HG02840 (cell line): Measurements from ENCODE around the gene EEF2K.
A peak's percentile ranks its signal among the peaks of the same experiment; 100 is the strongest.
"Not testable (repeated sequence)": the region's sequence is repeated elsewhere in the genome, so short reads cannot be mapped to it uniquely, and the experiment has no call there.

Experiments used
- ATAC-seq: cut with Tn5 transposase; IDR thresholded peaks from one replicate; pipeline ENCODE4 v1.9.1; 2021; ENCODE audit warnings: mild to moderate bottlenecking, moderate library complexity, moderate number of reproducible peaks; ENCODE audit not compliant: unreplicated experiment, low FRiP score

EEF2K gene

GRCh38 chr16:22206013-22206841 lies at the start of gene EEF2K:
EEF2K (plus strand) TSS chr16:22206278; CDS start chr16:22225730, 19,452 bp downstream.
- ATAC-seq: peak; percentile 73

- no peak for ATAC-seq
These were observed 44.7 kb upstream of the EEF2K start for GRCh38 chr16:22161401-22161800.

- no peak for ATAC-seq
These were observed 44.0 kb upstream of the EEF2K start, which contains the start of gene SDR42E2 for GRCh38 chr16:22161999-22162655. SDR42E2 (plus strand) TSS chr16:22162506; CDS start chr16:22165583, 3,077 bp downstream.

GRCh38 chr16:22162656-22163009 lies 43.4 kb upstream of the EEF2K start:
- no peak for ATAC-seq

- ATAC-seq: no peak
These were observed 42.3 kb upstream of the EEF2K start for GRCh38 chr16:22163806-22164205.

GRCh38 chr16:22164482-22164881 lies 41.6 kb upstream of the EEF2K start:
- ATAC-seq: no peak

GRCh38 chr16:22165508-22166285 lies 40.4 kb upstream of the EEF2K start:
- no peak for ATAC-seq

- ATAC-seq: no peak
These were observed 34.1 kb upstream of the EEF2K start for GRCh38 chr16:22171953-22172352.

- ATAC-seq: not testable (repeated sequence)
These were observed 33.4 kb upstream of the EEF2K start for GRCh38 chr16:22172642-22173041.

GRCh38 chr16:22174642-22175041 lies 31.4 kb upstream of the EEF2K start:
- ATAC-seq: no peak

- no peak for ATAC-seq
These were observed 27.8 kb upstream of the EEF2K start for GRCh38 chr16:22177968-22178930.

- no peak for ATAC-seq
These were observed 24.7 kb upstream of the EEF2K start for GRCh38 chr16:22181426-22181825.

GRCh38 chr16:22181843-22182242 lies 24.2 kb upstream of the EEF2K start:
- no peak for ATAC-seq

- ATAC-seq: no peak
These were observed 22.7 kb upstream of the EEF2K start for GRCh38 chr16:22183335-22183734.

GRCh38 chr16:22183901-22184614 lies 22.0 kb upstream of the EEF2K start:
- no peak for ATAC-seq

GRCh38 chr16:22184615-22184968 lies 21.5 kb upstream of the EEF2K start:
- no peak for ATAC-seq

GRCh38 chr16:22186517-22186916 lies 19.6 kb upstream of the EEF2K start:
- no peak for ATAC-seq

- ATAC-seq: no peak
These were observed 17.8 kb upstream of the EEF2K start for GRCh38 chr16:22188267-22188594.

- no peak for ATAC-seq
These were observed 17.3 kb upstream of the EEF2K start for GRCh38 chr16:22188595-22189442.
